CD4-positive, alpha-beta T cell treated with Interleukin-6 at 100 ng/mL for 8 hours (primary cell): ENCODE data around the gene CLASP1.

Source experiments
- DNase-seq: peaks from one replicate; pipeline ENCODE4 v3.0.0-alpha.2; 2020; ENCODE audit warnings: mixed read lengths, low spot score

CLASP1 gene

GRCh38 chr2:121368836-121369235 lies 280.4 kb downstream of the CLASP1 start:
- no peak for DNase-seq

- no peak for DNase-seq
These were observed 281.1 kb downstream of the CLASP1 start for GRCh38 chr2:121368155-121368554.

GRCh38 chr2:121367246-121367900 lies 281.9 kb downstream of the CLASP1 start:
- DNase-seq: no peak

GRCh38 chr2:121366040-121366439 lies 283.2 kb downstream of the CLASP1 start:
- no peak for DNase-seq

GRCh38 chr2:121365061-121365460 lies 284.2 kb downstream of the CLASP1 start:
- DNase-seq: no peak

GRCh38 chr2:121363632-121364420 lies 285.4 kb downstream of the CLASP1 start:
- no peak for DNase-seq

- DNase-seq: no peak
These were observed 286.5 kb downstream of the CLASP1 start for GRCh38 chr2:121362774-121363173.

GRCh38 chr2:121362226-121362625 lies 287.0 kb downstream of the CLASP1 start:
- DNase-seq: no peak

GRCh38 chr2:121360566-121361300 lies 288.5 kb downstream of the CLASP1 start:
- no peak for DNase-seq

- DNase-seq: no peak
These were observed 289.3 kb downstream of the CLASP1 start for GRCh38 chr2:121359716-121360565.

- no peak for DNase-seq
These were observed 290.1 kb downstream of the CLASP1 start for GRCh38 chr2:121359170-121359569.

GRCh38 chr2:121358291-121358690 lies 291.0 kb downstream of the CLASP1 start:
- no peak for DNase-seq

GRCh38 chr2:121356058-121356640 lies 293.1 kb downstream of the CLASP1 start:
- no peak for DNase-seq

GRCh38 chr2:121355488-121355887 lies 293.8 kb downstream of the CLASP1 start:
- no peak for DNase-seq

GRCh38 chr2:121351521-121352318 lies 297.5 kb downstream of the CLASP1 start:
- no peak for DNase-seq

- no peak for DNase-seq
These were observed 298.4 kb downstream of the CLASP1 start for GRCh38 chr2:121350890-121351289.

- DNase-seq: no peak
These were observed 298.9 kb downstream of the CLASP1 start for GRCh38 chr2:121350402-121350775.

GRCh38 chr2:121349721-121350401 lies 299.4 kb downstream of the CLASP1 start:
- no peak for DNase-seq

GRCh38 chr2:121348128-121348740 lies 301.0 kb downstream of the CLASP1 start:
- no peak for DNase-seq

- DNase-seq: no peak
These were observed 302.4 kb downstream of the CLASP1 start for GRCh38 chr2:121346859-121347258.
